Activated CD4-positive, alpha-beta T cell treated with anti-CD3 and anti-CD28 coated beads, Interleukin-2, amount 50 U/mL, for 1 hour (primary cell): ENCODE results near the gene PIWIL4.
"Not testable (repeated sequence)": the region's sequence is repeated elsewhere in the genome, so short reads cannot be mapped to it uniquely, and the experiment has no call there.

Experiments used
- DNase-seq: peaks from one replicate; pipeline ENCODE4 v3.0.0-alpha.2; 2020

PIWIL4 gene

GRCh38 chr11:94549146-94549545 is 18.0 kb upstream of the PIWIL4 start:
- no peak for DNase-seq

GRCh38 chr11:94550513-94550912 is 16.7 kb upstream of the PIWIL4 start:
- DNase-seq: no peak

- no peak for DNase-seq
Observed at GRCh38 chr11:94553938-94554337, 13.2 kb upstream of the PIWIL4 start.

GRCh38 chr11:94555752-94556329 is 11.3 kb upstream of the PIWIL4 start:
- DNase-seq: not testable (repeated sequence)

- DNase-seq: no peak
Observed at GRCh38 chr11:94557421-94557820, 9.7 kb upstream of the PIWIL4 start.

- no peak for DNase-seq
Observed at GRCh38 chr11:94557992-94558391, 9.2 kb upstream of the PIWIL4 start.

- no peak for DNase-seq
Observed at GRCh38 chr11:94558468-94558867, 8.7 kb upstream of the PIWIL4 start.

- no peak for DNase-seq
Observed at GRCh38 chr11:94558932-94559331, 8.2 kb upstream of the PIWIL4 start.

GRCh38 chr11:94559361-94559760 is 7.8 kb upstream of the PIWIL4 start:
- no peak for DNase-seq

- DNase-seq: no peak
Observed at GRCh38 chr11:94560834-94561233, 6.3 kb upstream of the PIWIL4 start.

- no peak for DNase-seq
Observed at GRCh38 chr11:94563176-94563847, 3.9 kb upstream of the PIWIL4 start.

- DNase-seq: no peak
Observed at GRCh38 chr11:94563848-94564467, 3.2 kb upstream of the PIWIL4 start.

- no peak for DNase-seq
Observed at GRCh38 chr11:94568200-94568599, 1.0 kb downstream of the PIWIL4 start.

GRCh38 chr11:94568717-94569116 is 1.5 kb downstream of the PIWIL4 start:
- DNase-seq: no peak

- DNase-seq: not testable (repeated sequence)
Observed at GRCh38 chr11:94572975-94573374, 5.8 kb downstream of the PIWIL4 start.

- DNase-seq: no peak
Observed at GRCh38 chr11:94574193-94574961, 7.2 kb downstream of the PIWIL4 start.

- DNase-seq: no peak
Observed at GRCh38 chr11:94576306-94576705, 9.1 kb downstream of the PIWIL4 start.

- no peak for DNase-seq
Observed at GRCh38 chr11:94577841-94578240, 10.7 kb downstream of the PIWIL4 start.

GRCh38 chr11:94581926-94582325 is 14.8 kb downstream of the PIWIL4 start:
- no peak for DNase-seq

- DNase-seq: no peak
Observed at GRCh38 chr11:94583213-94583865, 16.2 kb downstream of the PIWIL4 start.

- no peak for DNase-seq
Observed at GRCh38 chr11:94583866-94584500, 16.8 kb downstream of the PIWIL4 start.

- no peak for DNase-seq
Observed at GRCh38 chr11:94584978-94585377, 17.8 kb downstream of the PIWIL4 start.

- no peak for DNase-seq
Observed at GRCh38 chr11:94585399-94585798, 18.2 kb downstream of the PIWIL4 start.
